ENCODE measurements around the gene INPP5E.

INPP5E gene

DNA sequence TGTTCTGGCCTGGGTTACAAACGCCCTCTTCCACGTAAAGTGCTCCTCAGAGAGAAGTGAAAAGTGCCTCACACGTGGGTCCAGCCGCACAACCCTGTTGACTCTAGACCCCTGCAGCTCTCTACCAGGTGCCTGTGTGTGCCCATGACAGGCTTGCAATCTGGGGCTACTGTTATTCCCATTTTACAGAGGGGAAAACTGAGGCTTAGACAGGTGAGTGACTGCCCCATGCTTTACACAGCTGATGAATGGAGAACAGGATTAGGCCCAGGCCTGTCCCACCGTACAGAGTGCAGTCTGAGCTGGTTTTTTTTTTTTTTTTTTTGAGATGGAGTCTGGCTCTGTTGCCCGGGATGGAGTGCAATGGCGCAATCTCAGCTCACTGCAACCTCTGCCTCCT lies 6.2 kb upstream of the INPP5E start:
- no peak overlapping the region for H3K4me3 ChIP-seq (replicated peaks; ENCODE audit: low read depth, low read length)
- TF ChIP-seq, protein P1, sequence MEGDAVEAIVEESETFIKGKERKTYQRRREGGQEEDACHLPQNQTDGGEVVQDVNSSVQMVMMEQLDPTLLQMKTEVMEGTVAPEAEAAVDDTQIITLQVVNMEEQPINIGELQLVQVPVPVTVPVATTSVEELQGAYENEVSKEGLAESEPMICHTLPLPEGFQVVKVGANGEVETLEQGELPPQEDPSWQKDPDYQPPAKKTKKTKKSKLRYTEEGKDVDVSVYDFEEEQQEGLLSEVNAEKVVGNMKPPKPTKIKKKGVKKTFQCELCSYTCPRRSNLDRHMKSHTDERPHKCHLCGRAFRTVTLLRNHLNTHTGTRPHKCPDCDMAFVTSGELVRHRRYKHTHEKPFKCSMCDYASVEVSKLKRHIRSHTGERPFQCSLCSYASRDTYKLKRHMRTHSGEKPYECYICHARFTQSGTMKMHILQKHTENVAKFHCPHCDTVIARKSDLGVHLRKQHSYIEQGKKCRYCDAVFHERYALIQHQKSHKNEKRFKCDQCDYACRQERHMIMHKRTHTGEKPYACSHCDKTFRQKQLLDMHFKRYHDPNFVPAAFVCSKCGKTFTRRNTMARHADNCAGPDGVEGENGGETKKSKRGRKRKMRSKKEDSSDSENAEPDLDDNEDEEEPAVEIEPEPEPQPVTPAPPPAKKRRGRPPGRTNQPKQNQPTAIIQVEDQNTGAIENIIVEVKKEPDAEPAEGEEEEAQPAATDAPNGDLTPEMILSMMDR (IDR thresholded peaks at IDR 0.05; ENCODE audit: low read length, missing control alignments) = no peak
- no peak for DNase-seq (ENCODE audit: low read depth)

DNA sequence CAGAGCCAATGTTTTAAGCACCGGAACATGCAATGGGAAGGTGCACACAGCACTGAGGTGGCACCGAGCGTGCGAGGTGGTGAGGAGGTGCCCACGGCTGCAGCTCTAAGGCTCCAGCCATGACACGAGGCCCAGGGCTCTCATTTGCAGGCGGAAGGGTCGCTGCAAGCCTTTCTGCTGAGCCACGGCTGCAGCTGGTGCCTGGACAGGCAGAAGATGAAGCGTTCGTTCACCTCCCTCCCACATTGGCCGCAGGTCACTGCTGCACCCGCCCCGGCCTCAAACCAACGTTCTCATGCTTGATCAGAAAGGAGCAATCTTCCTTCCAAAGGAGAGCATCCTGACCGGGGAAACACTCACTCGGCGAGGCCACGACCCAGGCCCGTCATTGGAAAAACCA lies 4.5 kb upstream of the INPP5E start:
- H3K4me3 ChIP-seq (replicated peaks; ENCODE audit: low read depth, low read length) = no peak overlapping the region
- TF ChIP-seq, protein P1 (IDR thresholded peaks at IDR 0.05; ENCODE audit: low read length, missing control alignments) = no peak
- DNase-seq (ENCODE audit: low read depth) = no peak

DNA sequence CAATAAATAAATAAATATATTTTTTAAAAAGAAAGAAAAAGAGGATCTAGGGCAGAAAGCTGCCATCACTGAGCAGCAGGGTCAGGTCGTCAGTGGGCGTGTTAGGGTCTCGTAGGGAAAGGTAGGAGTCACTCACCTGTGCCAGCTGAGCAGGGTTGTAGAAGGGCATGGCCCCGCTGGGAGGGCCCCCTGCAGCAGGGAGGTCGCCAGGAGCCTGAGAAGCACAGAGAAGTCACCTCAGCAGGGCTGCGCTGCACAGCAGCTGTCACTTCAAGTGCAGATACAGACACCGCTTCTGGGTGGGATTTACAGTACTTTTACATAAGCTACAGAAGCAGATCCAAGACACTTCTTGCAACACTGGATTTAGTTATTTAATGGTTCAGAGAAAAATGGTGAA lies 4.0 kb upstream of the INPP5E start:
- TF ChIP-seq, protein P1 (IDR thresholded peaks at IDR 0.05; ENCODE audit: low read length, missing control alignments) = no peak
- no peak overlapping the region for H3K4me3 ChIP-seq (replicated peaks; ENCODE audit: low read depth, low read length)
- DNase-seq (ENCODE audit: low read depth) = no peak

DNA sequence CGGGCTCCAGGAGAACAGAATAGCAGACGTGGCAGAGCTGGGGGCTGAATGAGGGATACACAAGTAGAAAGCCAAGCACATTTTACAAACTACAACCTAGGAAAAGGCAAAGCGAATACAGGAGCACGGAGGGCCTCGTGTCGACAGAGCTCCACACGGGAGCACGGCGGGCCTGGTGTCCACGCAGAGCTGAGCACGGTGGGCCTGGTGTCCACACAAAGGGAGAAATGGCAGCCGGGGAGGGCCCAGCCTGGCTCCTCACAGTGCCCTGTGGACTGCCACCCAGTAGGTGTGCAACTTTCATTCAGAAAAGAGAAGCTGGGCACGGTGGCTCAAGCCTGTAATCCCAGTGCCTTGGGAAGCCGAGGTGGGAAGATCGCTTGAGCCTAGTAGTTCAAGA lies 3.4 kb upstream of the INPP5E start:
- no peak overlapping the region for H3K4me3 ChIP-seq (replicated peaks; ENCODE audit: low read depth, low read length)
- DNase-seq (ENCODE audit: low read depth) = no peak
- TF ChIP-seq, protein P1 (IDR thresholded peaks at IDR 0.05; ENCODE audit: low read length, missing control alignments) = no peak

DNA sequence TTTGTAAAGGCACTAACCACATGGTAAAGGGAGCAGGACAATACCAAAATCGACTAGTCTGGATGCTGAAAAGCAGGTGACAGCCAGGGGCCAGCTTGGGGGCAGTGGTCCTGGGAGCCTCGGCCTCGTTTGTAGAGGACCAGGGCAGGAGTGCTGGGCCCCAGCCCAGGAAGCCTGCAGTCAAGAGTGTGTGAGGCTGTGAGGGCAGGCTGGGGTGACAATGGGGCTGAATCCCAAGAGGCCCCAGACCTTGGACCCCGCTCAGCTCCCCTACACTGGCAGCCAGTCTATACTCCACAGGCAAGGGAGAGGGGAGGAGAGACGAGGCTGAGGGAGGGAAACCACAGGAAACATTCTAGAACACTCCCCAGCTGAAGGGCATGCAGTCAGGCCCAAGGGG lies 2.6 kb upstream of the INPP5E start:
- DNase-seq (ENCODE audit: low read depth) = no peak
- H3K4me3 ChIP-seq (replicated peaks; ENCODE audit: low read depth, low read length) = no peak overlapping the region
- TF ChIP-seq, protein P1 (IDR thresholded peaks at IDR 0.05; ENCODE audit: low read length, missing control alignments) = no peak

DNA sequence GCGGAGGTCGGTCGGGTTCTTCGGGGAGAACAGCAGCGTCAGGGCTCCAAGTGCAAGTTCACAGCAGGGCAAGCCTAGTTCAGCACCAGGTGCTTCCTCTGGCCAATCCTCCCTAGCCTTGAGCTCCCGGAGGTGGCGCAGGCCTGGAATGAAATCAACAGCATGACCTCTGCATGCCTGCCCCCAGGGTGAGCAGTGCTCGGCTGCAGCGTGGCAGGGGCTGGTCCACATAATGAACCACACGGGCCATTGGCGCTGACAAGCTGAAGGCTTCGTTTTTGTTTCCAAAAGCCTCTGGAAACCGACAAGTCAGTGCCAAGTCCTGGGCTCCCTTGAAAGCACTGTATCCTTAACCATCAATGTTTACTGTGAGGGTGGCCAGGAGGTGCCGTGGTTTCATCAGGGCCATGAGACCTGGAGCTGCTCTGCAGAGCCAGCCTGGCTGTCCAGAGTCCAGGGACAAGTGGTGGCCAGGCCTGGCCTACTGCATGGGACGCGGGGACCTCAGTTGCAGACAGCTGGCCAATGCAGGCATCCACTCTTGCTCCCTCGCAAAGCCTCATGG lies 2.1 kb upstream of the INPP5E start:
- TF ChIP-seq, protein P1 (IDR thresholded peaks at IDR 0.05; ENCODE audit: low read length, missing control alignments) = no peak
- no peak overlapping the region for H3K4me3 ChIP-seq (replicated peaks; ENCODE audit: low read depth, low read length)
- no peak for DNase-seq (ENCODE audit: low read depth)

DNA sequence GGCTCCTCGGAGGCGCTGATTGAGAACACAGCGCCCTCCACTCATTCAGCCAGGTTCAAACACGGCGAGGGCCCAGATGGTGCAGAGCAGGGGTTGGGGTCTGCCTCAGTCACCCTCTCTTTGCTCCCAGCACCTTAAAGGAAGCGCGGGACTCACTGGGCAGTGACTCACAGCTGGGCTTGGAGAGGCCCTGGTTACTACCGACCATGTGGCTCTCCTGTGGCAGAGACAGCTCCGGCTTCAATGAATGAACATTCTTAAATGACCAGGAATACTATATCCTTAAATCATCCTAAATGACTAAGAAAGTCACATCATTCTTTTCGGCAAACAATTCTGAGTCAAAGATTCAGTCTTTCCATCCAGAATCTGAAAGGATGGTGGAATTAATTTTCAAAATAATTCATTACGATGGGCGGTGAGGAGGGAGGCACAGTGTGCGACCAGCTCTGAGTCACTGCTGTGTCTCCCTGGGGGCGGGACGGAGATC lies 1.6 kb upstream of the INPP5E start:
- H3K4me3 ChIP-seq (replicated peaks; ENCODE audit: low read depth, low read length) = no peak overlapping the region
- DNase-seq (ENCODE audit: low read depth) = no peak
- TF ChIP-seq, protein P1 (IDR thresholded peaks at IDR 0.05; ENCODE audit: low read length, missing control alignments) = no peak

All from fibroblast of pulmonary artery (primary cell).